MG63 (cell line): ENCODE results near the gene ELP5. TPM values are rescaled to one million over a fixed set of nuclear protein-coding genes. Genes with fewer than 3 reads are reported as not detected.

Experiments
- DNase-seq: peaks from one replicate; pipeline ENCODE4 v3.0.0-alpha.2; 2020
- H3K27me3 ChIP-seq: fragments of 250-450 bp; sonication (Bioruptor Pico); 2 replicates; pipeline ENCODE4 v1.5.1; 2020; ENCODE audit warnings: mild to moderate bottlenecking, moderate library complexity
- H3K36me3 ChIP-seq: fragments of 250-450 bp; sonication (Bioruptor Pico); 2 replicates; pipeline ENCODE4 v1.5.1; 2020; ENCODE audit warnings: mild to moderate bottlenecking, moderate library complexity
- H3K4me3 ChIP-seq: fragments of 250-450 bp; sonication (Bioruptor Pico); 2 replicates; pipeline ENCODE4 v1.5.1; 2020; ENCODE audit warnings: mild to moderate bottlenecking, moderate library complexity
- H3K9me3 ChIP-seq: fragments of 250-450 bp; sonication (Bioruptor Pico); 2 replicates; pipeline ENCODE4 v1.5.1; 2020; ENCODE audit warnings: mild to moderate bottlenecking, moderate library complexity
- total RNA-seq: library from RNA; depleted of rRNA; stranded (reverse); fragments of >200 nt; shearing (Covaris generic); gene quantifications from 2 replicates; pipeline ENCODE4 v1.2.3, GENCODE V29; 2014; ENCODE audit warnings: low replicate concordance; rRNA removed

Gene ELP5
- total RNA-seq, 1 experiment from 2014 or later, result 36.4 TPM

DNA sequence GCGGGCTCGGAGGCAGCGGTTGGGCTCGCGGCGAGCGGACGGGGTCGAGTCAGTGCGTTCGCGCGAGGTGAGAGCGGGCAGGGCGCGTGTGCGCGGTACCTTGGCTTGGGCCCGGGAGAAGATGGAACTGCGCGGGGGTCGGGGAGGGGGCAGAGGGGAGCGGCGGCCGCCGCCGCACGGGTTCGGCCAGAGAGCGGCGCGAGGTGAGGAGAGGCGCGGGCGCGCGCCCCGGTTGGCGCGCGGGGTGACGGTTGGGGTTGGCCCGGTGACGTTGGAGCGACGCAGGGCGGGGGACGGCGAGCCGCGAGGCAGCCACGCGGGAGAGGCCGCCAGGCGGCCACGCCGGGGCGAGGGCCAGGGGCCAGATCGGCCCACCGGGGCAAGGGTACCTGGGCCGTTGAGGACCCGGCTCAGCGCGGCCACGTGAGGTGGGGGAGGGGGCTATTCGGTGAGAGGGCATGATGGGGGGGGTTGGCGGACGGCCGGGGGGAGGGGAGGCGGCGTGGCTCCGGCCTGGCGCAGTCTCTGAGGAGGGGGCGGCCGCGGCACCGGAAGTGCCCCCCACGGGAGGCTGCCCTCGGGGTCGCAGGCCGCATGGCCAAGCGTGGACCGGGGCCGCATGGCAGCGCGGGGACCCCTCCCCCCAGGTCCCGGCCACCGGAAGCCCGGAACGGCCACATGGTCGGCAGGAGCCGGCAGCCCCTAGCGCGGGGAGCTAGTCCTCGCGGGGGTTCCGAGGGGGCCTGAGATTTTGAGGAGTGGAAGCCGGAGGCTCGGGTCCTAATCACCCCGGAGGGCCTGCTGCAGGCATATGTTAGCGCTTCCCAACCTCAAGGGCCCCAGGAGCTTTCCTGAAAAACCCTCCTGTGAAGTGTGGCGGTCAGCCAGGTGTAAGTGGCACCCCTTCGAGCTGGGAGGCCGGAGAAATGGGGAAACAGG lies 55.9 kb downstream of the ELP5 start:
- no peaks in the 10 kb centered on the region for H3K9me3 ChIP-seq
- H3K36me3 ChIP-seq, result peaks cover 46% of the 10 kb centered on the region
- peak overlapping the region; percentile 88 for H3K4me3 ChIP-seq
- H3K27me3 ChIP-seq, result no peaks in the 10 kb centered on the region
- peak; percentile 34 for DNase-seq

- H3K4me3 ChIP-seq, result peak overlapping the region; percentile 88
- DNase-seq, result peak; percentile 75
- H3K36me3 ChIP-seq, result peaks cover 50% of the 10 kb centered on the region
- no peaks in the 10 kb centered on the region for H3K27me3 ChIP-seq
- no peaks in the 10 kb centered on the region for H3K9me3 ChIP-seq
These were observed 56.8 kb downstream of the ELP5 start for GRCh38 chr17:7308625-7309433.

Other genes with a start within 250 kb of the ELP5 start
- gene RNASEK, start 239.6 kb upstream of the ELP5 start, total RNA-seq, result 45.2 and 62.3 TPM in 2 replicates
- 0.36 TPM in 1 of 2 replicates, not detected in the other for gene BCL6B, start 229.2 kb upstream of the ELP5 start, total RNA-seq
- 0.96 and 1.1 TPM in 2 replicates for gene SLC16A13, start 216.2 kb upstream of the ELP5 start, total RNA-seq
- not detected in 2 replicates for gene SLC16A11, start 208.1 kb upstream of the ELP5 start, total RNA-seq
- not detected in 2 replicates for gene CLEC10A, start 172.0 kb upstream of the ELP5 start, total RNA-seq
- gene ASGR2, start 137.4 kb upstream of the ELP5 start, total RNA-seq, result not detected in 2 replicates
- 0.13 TPM in 1 of 2 replicates, not detected in the other for gene ASGR1, start 72.8 kb upstream of the ELP5 start, total RNA-seq
- gene DLG4, start 32.4 kb upstream of the ELP5 start, total RNA-seq, result 7.5 and 15.3 TPM in 2 replicates
- 240 and 427 TPM in 2 replicates for gene ACADVL, start 32.3 kb upstream of the ELP5 start, total RNA-seq
- 11.5 and 26.2 TPM in 2 replicates for gene DVL2, start 17.7 kb upstream of the ELP5 start, total RNA-seq
- gene PHF23, start 12.8 kb upstream of the ELP5 start, total RNA-seq, result 34.4 and 62.7 TPM in 2 replicates
- gene GABARAP, start 9.8 kb upstream of the ELP5 start, total RNA-seq, result 36.7 and 148 TPM in 2 replicates
- gene CTDNEP1, start 481 bp upstream of the ELP5 start, total RNA-seq, result 7.8 and 24.7 TPM in 2 replicates
- not detected in 2 replicates for gene CLDN7, start 10.3 kb downstream of the ELP5 start, total RNA-seq
- not detected in 2 replicates for gene SLC2A4, start 29.5 kb downstream of the ELP5 start, total RNA-seq
- gene YBX2, start 42.4 kb downstream of the ELP5 start, total RNA-seq, result 6.2 and 6.5 TPM in 2 replicates
- 1,208 and 1,396 TPM in 2 replicates for gene EIF5A, start 55.4 kb downstream of the ELP5 start, total RNA-seq
- gene GPS2, start 63.1 kb downstream of the ELP5 start, total RNA-seq, result 37.3 and 55.3 TPM in 2 replicates
- 8.5 and 11.7 TPM in 2 replicates for gene NEURL4, start 77.1 kb downstream of the ELP5 start, total RNA-seq
- 0.20 TPM in 1 of 2 replicates, not detected in the other for gene ACAP1, start 84.3 kb downstream of the ELP5 start, total RNA-seq
- gene KCTD11, start 99.9 kb downstream of the ELP5 start, total RNA-seq, result 5.0 and 6.5 TPM in 2 replicates
- not detected in 2 replicates for gene TMEM95, start 102.9 kb downstream of the ELP5 start, total RNA-seq
- gene TNK1, start 128.9 kb downstream of the ELP5 start, total RNA-seq, result not detected in 2 replicates
- 2.8 and 7.3 TPM in 2 replicates for gene PLSCR3, start 142.3 kb downstream of the ELP5 start, total RNA-seq
- 3.6 and 52.0 TPM in 2 replicates for gene TMEM256, start 151.9 kb downstream of the ELP5 start, total RNA-seq
- 0.54 and 1.0 TPM in 2 replicates for gene NLGN2, start 155.6 kb downstream of the ELP5 start, total RNA-seq
- not detected in 2 replicates for gene SPEM1, start 168.1 kb downstream of the ELP5 start, total RNA-seq
- gene SPEM2, start 173.4 kb downstream of the ELP5 start, total RNA-seq, result not detected in 2 replicates
- not detected in 2 replicates for gene SPEM3, start 176.6 kb downstream of the ELP5 start, total RNA-seq
- 0.33 and 0.76 TPM in 2 replicates for gene TMEM102, start 183.2 kb downstream of the ELP5 start, total RNA-seq
- not detected in 2 replicates for gene FGF11, start 187.3 kb downstream of the ELP5 start, total RNA-seq
- 0.20 and 6.2 TPM in 2 replicates for gene CHRNB1, start 192.8 kb downstream of the ELP5 start, total RNA-seq
- gene ZBTB4, start 227.4 kb downstream of the ELP5 start, total RNA-seq, result 5.3 and 6.0 TPM in 2 replicates
- gene SLC35G6, start 229.2 kb downstream of the ELP5 start, total RNA-seq, result not detected in 2 replicates
- gene POLR2A, start 232.2 kb downstream of the ELP5 start, total RNA-seq, result 11.5 and 16.2 TPM in 2 replicates